NB4 (cell line): ENCODE measurements around the gene TNFRSF1A.
"Not testable (repeated sequence)": the region's sequence is repeated elsewhere in the genome, so short reads cannot be mapped to it uniquely, and the experiment has no call there.

Experiments
- DNase-seq: peaks from one replicate; pipeline ENCODE4 v3.0.0; 2010; ENCODE audit warnings: low read depth
- H3K4me3 ChIP-seq: one replicate; pipeline ENCODE4 v1.5.1; 2011; ENCODE audit warnings: mild to moderate bottlenecking, low read depth, low read length, moderate library complexity
- CTCF ChIP-seq: IDR thresholded peaks from one replicate; pipeline ENCODE4 v1.5.1; 2012; ENCODE audit warnings: low read depth, low read length
- MAX ChIP-seq: IDR thresholded peaks from 2 replicates; pipeline ENCODE4 v1.6.1; 2011; ENCODE audit warnings: low read depth, low read length
- MYC ChIP-seq: IDR thresholded peaks from 2 replicates; pipeline ENCODE4 v1.6.1; 2011; ENCODE audit warnings: low read depth, low read length
- POLR2A ChIP-seq: IDR thresholded peaks from 2 replicates; pipeline ENCODE4 v1.6.1; 2011; ENCODE audit warnings: mild to moderate bottlenecking; ENCODE audit not compliant: insufficient read length; ENCODE audit errors: extremely low read depth

Gene TNFRSF1A

GRCh38 chr12:6297170-6297569, 44.7 kb downstream of the TNFRSF1A start:
- TF ChIP-seq MAX = no peak
- TF ChIP-seq POLR2A = no peak
- no peak for TF ChIP-seq MYC
- no peak for TF ChIP-seq CTCF
- no peak overlapping the region for H3K4me3 ChIP-seq
- DNase-seq = no peak

- H3K4me3 ChIP-seq = no peak overlapping the region
- TF ChIP-seq MAX (no peak), MYC (no peak), POLR2A (no peak), CTCF (no peak)
- no peak for DNase-seq
Measured at GRCh38 chr12:6295094-6295811, 46.6 kb downstream of the TNFRSF1A start.

GRCh38 chr12:6294156-6295093, 47.5 kb downstream of the TNFRSF1A start:
- TF ChIP-seq POLR2A (no peak), MYC (no peak), CTCF (no peak), MAX (no peak)

GRCh38 chr12:6292606-6293005, 49.3 kb downstream of the TNFRSF1A start:
- H3K4me3 ChIP-seq = no peak overlapping the region
- TF ChIP-seq MAX (no peak), MYC (no peak), CTCF (no peak), POLR2A (no peak)
- DNase-seq = no peak

More at GRCh38 chr12:6294156-6295093, 47.5 kb downstream of the TNFRSF1A start:
- no peak overlapping the region for H3K4me3 ChIP-seq
- DNase-seq = no peak

- H3K4me3 ChIP-seq, DNase-seq: not testable (repeated sequence)
Measured at GRCh38 chr12:6289906-6290305, 52.0 kb downstream of the TNFRSF1A start.

GRCh38 chr12:6289081-6289480, 52.8 kb downstream of the TNFRSF1A start:
- DNase-seq, H3K4me3 ChIP-seq: not testable (repeated sequence)
